Large intestine (tissue), 3 donors: Measurements from ENCODE around the gene NSD2. TPM values are rescaled to one million over a fixed set of nuclear protein-coding genes. Genes with fewer than 3 reads are reported as not detected.
"Not testable (repeated sequence)": the region's sequence is repeated elsewhere in the genome, so short reads cannot be mapped to it uniquely, and the experiment has no call there.

Experiments
- DNase-seq, 2 donors: peaks; one replicate each; pipeline versions ENCODE4 v3.0.0 to v3.0.0-alpha.2; 2013
- H3K27ac ChIP-seq: one replicate; pipeline ENCODE4 v1.5.1; 2013; ENCODE audit warnings: low read length
- H3K27me3 ChIP-seq: 2 replicates; pipeline ENCODE4 v1.6.1; 2013; ENCODE audit warnings: low read length; ENCODE audit not compliant: control insufficient read depth, insufficient read depth
- H3K36me3 ChIP-seq: 2 replicates; pipeline ENCODE4 v1.6.1; 2013; ENCODE audit warnings: low read length; ENCODE audit not compliant: control insufficient read depth, insufficient read depth
- H3K4me1 ChIP-seq: one replicate; pipeline ENCODE4 v1.6.1; 2013; ENCODE audit warnings: low read length; ENCODE audit not compliant: control insufficient read depth, insufficient read depth
- H3K4me3 ChIP-seq: one replicate; pipeline ENCODE4 v1.5.1; 2013; ENCODE audit warnings: low read length
- H3K9me3 ChIP-seq: one replicate; pipeline ENCODE4 v1.6.1; 2013; ENCODE audit warnings: mild to moderate bottlenecking, low read depth, low read length, moderate library complexity; ENCODE audit not compliant: control insufficient read depth
- WGBS: methylation state at CpG from one replicate; pipeline ENCODE4 v1.1.5; 2013; ENCODE audit warnings: low lambda C conversion rate; ENCODE audit not compliant: insufficient coverage; 5-methylcytosine and 5-hydroxymethylcytosine counted together
- polyA plus RNA-seq: library from polyadenylated mRNA; unstranded; fragments of 120-200 nt; gene quantifications from one replicate; pipeline ENCODE4 v1.2.1, GENCODE V29; 2013

The NSD2 gene
- polyA plus RNA-seq, 1 donor: 49.6 TPM

DNA sequence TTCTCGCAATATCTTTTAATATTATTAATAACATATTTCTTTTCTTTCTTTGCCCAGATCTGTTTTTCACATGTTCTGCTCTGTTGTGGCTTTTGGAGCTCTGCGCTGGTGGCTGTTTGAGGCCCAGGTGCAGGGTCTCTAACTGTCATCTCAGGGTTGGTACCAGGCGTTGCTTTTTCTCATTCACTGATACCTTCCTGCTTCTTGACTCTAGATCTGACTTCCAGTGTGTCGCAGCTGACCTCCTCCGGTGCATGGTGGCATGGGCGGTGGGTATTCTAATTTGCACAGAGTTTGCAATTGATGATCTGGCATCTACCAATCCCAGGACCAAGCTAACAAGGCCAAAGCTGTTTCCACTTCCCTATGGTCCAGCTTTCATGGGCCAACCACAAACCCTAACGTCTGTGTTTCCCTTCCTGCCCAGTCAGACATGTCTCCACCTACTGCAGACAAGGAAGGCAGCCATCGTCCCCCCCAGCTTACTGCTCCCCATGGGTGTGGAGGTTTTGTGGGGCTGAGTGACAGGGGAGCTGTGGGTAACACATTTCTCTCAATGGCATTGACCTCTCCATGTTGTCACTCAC lies 40.5 kb upstream of the NSD2 start:
- no peaks in the 10 kb centered on the region for H3K9me3 ChIP-seq
- WGBS: no CpG with 5 or more reads among the region's 8 CpGs
- peaks cover 65% of the 10 kb centered on the region for H3K36me3 ChIP-seq
- no peak overlapping the region for H3K27ac ChIP-seq
- H3K4me3 ChIP-seq: no peak overlapping the region
- H3K4me1 ChIP-seq: no peaks in the 10 kb centered on the region
- H3K27me3 ChIP-seq: no peaks in the 10 kb centered on the region
- DNase-seq: no peak

DNA sequence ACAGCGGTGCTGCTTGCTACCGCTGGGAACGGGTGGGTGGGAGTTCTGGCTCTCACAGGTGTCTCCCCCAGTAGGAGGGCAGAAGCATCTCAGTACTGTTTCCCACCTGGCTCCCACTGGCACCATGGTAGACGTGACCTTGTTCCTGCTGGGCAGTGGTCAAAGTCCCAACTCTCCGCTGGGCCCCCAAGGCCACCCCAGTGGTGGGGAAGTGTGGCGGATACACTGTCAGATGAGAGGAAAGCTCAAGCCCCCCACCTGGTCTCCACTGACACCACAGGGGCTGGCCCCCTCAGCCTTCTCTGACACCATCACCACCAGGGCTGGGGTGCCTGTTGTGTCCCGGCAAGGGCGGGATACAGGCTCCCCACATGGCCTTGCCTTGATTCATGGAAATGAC lies 39.9 kb upstream of the NSD2 start:
- no peaks in the 10 kb centered on the region for H3K9me3 ChIP-seq
- no peak for DNase-seq
- H3K4me1 ChIP-seq: no peaks in the 10 kb centered on the region
- H3K27ac ChIP-seq: no peak overlapping the region
- H3K36me3 ChIP-seq: peaks cover 63% of the 10 kb centered on the region
- no CpG with 5 or more reads among the region's 8 CpGs for WGBS
- no peaks in the 10 kb centered on the region for H3K27me3 ChIP-seq
- no peak overlapping the region for H3K4me3 ChIP-seq

DNA sequence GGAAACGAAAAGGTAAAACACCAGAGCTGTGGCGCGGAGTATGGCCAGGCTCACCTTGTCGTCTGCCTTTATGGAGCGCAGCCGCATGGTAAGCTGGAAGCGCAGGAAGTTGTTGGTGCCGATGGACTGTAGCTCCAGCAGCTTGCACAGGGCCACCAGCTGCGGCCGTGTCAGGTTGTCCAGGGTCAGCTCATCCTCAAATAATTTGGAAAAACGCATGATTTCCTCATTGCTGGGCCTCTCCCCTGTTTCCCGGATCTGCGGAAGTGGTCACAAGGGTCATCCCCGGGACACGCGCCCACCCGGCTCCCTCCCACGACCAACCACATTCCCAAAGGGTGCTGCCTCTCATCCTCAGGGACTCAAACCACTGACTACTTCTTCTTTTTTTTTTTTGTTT lies 38.5 kb upstream of the NSD2 start:
- no peak overlapping the region for H3K27ac ChIP-seq
- WGBS: no CpG with 5 or more reads among the region's 18 CpGs
- H3K36me3 ChIP-seq: peaks cover 72% of the 10 kb centered on the region
- H3K9me3 ChIP-seq: no peaks in the 10 kb centered on the region
- no peaks in the 10 kb centered on the region for H3K27me3 ChIP-seq
- H3K4me1 ChIP-seq: no peaks in the 10 kb centered on the region
- no peak overlapping the region for H3K4me3 ChIP-seq
- no peak for DNase-seq

DNA sequence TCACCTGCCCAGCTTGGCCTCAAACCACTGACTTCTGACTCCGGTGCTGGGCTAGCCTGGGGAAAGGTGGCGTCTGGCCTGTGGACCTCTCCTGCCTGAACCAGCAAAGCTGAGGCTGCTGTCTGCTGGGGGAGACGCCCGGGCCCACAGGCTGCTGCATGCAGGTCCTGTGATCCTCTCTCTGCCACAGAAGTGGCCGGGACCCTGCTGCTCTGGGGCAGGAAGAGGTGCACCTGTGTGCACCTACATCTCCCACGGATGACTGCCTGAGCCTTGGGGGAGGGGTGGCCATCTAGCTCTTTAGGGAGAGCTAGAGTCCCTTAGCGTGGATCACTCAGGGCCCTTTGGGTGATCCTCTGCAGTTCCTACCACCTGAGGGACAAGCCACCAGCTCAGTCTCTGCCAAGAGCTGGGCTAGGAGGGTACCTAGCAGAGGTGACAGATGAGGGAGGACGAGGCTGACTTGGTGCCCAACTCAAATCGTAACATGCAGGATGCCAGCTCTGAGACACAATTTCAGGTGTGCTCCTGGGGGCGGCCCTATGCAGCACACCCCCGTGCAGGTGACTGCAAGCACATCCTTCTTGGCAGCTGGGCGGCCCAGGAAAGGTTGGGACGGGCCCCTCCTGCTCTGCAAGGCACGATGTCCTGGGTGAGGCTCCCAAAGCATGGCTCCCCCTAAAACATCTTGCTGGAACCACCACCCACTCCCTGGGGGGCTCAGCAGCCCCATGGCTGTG lies 37.7 kb upstream of the NSD2 start:
- no CpG with 5 or more reads among the region's 14 CpGs for WGBS
- Histone ChIP-seq H3K27me3 (no peaks in the 10 kb centered on the region), H3K4me3 (no peak overlapping the region), H3K36me3 (peaks cover 78% of the 10 kb centered on the region), H3K27ac (no peak overlapping the region), H3K9me3 (no peaks in the 10 kb centered on the region), H3K4me1 (no peaks in the 10 kb centered on the region)
- DNase-seq: no peak

DNA sequence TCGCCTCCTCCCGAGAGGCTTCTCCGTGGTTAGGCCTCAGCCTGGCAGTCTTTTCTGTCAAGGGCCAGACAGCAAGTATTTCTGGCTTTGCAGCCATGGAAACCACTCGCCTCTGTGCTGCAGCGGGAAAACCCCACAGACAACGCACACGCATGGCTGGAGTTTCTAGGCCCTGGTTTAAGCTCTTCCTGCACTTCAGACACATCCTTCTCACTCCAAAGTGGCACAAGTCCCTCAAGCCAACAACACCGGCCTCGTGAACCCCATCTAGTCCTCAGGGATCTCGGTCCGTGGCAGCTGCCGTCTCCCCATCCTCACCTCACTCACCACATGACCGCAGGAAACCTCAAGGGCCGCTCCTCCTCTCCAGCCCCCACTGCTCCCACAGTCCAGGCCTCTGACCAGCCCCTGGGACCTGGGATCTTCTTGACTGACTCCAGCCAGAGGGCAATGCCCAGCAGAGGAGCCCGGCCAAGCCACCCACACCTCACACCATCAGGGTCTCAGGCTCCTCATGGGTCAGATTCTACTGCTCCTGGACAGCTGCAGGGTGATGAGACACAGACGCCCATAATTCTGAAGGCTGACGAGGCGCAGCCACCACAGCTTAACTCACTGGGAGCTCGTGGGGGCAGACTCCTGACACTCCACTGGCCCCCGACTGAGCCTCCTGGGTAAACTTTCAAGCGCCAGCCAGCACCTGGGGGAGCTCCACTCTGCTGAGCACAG lies 37.0 kb upstream of the NSD2 start:
- DNase-seq: no peak
- WGBS: no CpG with 5 or more reads among the region's 21 CpGs
- no peak overlapping the region for H3K4me3 ChIP-seq
- H3K27ac ChIP-seq: no peak overlapping the region
- H3K36me3 ChIP-seq: peaks cover 82% of the 10 kb centered on the region
- H3K4me1 ChIP-seq: no peaks in the 10 kb centered on the region
- H3K9me3 ChIP-seq: no peaks in the 10 kb centered on the region
- no peaks in the 10 kb centered on the region for H3K27me3 ChIP-seq

DNA sequence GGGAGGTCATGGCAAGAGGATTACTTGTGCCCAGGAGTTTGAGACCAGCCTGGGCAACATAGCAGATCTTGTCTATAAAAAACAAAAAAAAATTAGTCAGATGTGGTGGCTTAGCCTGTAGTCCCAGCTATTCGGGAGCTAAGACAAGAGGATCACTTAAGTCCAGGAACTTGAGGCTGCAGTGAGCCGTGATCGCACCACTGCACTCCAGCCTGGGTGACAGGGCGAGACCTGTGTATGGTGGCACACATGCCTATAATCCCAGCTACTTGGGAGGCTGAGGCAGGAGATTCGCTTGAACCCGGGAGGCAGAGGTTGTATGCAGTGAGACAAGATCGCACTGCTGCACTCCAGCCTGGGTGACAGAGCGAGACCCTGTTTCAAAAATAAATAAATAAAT lies 35.4 kb upstream of the NSD2 start:
- H3K4me1 ChIP-seq, H3K27ac ChIP-seq, H3K9me3 ChIP-seq, H3K4me3 ChIP-seq, DNase-seq, H3K27me3 ChIP-seq: not testable (repeated sequence)
- peaks cover 82% of the 10 kb centered on the region for H3K36me3 ChIP-seq
- WGBS: 100% methylated on average over 1 of the region's 8 CpGs

DNA sequence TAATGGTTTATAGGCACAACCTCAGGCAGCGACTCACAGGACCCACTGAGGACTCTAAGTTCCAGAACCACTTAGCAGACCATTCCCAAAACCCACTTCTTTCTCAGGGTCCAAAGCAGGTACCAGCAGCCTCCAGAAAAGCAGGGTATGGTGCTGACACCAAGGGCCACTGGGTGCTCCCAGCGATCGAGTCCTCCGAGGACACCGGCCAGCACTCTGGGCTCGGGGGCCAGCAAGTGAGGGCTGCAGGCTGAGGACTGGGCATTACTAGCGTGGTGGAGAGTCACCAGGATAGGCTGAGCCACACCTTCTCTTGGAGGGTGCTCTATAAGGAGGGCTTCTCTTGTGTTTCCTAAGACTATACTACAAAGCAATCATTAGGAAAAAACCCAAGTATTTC lies 34.5 kb upstream of the NSD2 start:
- peaks cover 82% of the 10 kb centered on the region for H3K36me3 ChIP-seq

DNA sequence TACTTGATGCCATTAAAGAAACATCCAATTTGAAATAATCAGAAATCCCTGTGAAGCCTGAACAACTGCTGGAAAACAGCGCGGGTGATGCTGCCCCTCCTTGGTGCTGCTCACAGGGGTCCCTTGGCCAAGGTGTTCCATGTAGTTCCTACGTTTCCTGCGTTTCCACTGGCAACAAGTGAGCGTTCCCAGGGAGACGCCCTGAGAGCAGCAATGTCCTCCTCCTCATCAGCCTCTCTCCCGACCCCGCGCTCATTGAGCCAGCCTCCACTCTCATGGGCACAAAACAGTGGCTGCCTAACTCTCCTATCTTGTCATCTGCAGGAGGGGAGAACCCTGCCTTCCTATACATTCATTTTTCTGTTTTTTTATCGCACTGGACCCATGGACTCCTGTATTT lies 34.1 kb upstream of the NSD2 start:
- Histone ChIP-seq H3K4me3 (no peak overlapping the region), H3K9me3 (no peaks in the 10 kb centered on the region), H3K27me3 (no peaks in the 10 kb centered on the region), H3K27ac (no peak overlapping the region), H3K4me1 (no peaks in the 10 kb centered on the region), H3K36me3 (peaks cover 82% of the 10 kb centered on the region)
- no peak for DNase-seq
- WGBS: 100% methylated on average over 1 of the region's 10 CpGs

More for the DNA sequence above, 34.5 kb upstream of the NSD2 start:
- Histone ChIP-seq H3K4me3 (no peak overlapping the region), H3K4me1 (no peaks in the 10 kb centered on the region), H3K27ac (no peak overlapping the region), H3K9me3 (no peaks in the 10 kb centered on the region), H3K27me3 (no peaks in the 10 kb centered on the region)
- WGBS: no CpG with 5 or more reads among the region's 7 CpGs
- no peak for DNase-seq

DNA sequence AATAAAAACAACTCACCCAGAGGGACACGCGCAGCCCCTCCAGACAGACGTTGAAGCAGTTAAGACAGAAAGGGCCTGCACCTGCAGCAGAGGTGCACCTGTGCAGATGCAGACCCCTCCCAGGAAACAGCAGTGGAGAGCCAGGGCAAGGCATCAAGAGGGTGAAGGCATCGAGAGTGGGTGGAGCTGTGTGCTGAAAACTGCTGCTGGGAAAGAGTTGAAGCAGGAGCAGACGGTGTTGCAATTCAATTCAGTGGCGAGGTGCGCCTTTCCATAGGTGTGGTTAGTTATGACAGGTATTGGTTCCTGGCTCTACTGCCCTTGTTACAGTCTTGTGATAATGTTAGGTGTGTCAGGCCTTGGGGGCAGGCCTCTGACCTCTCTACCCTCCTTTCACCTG lies 31.9 kb upstream of the NSD2 start:
- H3K27me3 ChIP-seq: no peaks in the 10 kb centered on the region
- no peak overlapping the region for H3K27ac ChIP-seq
- peaks cover 79% of the 10 kb centered on the region for H3K36me3 ChIP-seq
- H3K4me1 ChIP-seq: no peaks in the 10 kb centered on the region
- no CpG with 5 or more reads among the region's 7 CpGs for WGBS
- no peaks in the 10 kb centered on the region for H3K9me3 ChIP-seq
- no peak overlapping the region for H3K4me3 ChIP-seq
- peak; percentile 39 to 48 for DNase-seq

DNA sequence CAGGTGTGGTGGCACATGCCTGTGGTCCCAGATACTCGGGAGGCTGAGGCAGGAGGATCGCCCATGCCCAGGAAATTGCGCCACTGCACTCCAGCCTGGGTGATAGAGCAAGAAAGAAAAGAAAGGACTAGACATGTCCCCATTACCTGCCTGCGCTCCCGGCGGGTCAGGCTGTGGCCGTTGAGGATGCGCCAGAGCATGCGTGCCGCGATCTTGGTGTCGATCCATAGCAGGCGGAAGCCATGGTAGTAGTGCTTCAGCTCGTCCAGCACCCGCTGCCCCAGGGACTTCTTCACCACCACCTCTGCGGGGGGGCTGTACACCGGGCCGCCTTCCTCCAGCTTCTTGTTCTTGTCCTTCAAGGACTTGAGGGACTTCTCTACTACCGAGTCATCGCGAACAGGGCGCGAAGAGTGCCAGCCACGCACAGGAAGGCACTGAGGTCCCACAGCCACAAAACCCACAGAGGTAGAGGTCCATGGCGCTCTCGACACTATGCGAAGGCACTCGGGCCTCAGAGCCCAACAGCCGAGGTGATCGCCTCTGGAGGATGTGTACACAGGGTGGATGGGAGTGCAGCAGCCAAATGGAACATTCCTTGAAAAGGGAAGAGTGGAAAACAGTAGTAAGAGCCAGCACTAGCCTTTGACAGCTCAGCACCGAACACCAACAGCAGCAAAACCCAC lies 29.8 kb upstream of the NSD2 start:
- Histone ChIP-seq H3K4me1 (no peaks in the 10 kb centered on the region), H3K4me3 (no peak overlapping the region), H3K36me3 (peaks cover 69% of the 10 kb centered on the region), H3K27me3 (no peaks in the 10 kb centered on the region), H3K9me3 (no peaks in the 10 kb centered on the region), H3K27ac (no peak overlapping the region)
- WGBS: no CpG with 5 or more reads among the region's 31 CpGs
- DNase-seq: no peak
